ENCODE results near the gene SLC10A2. TPM values are rescaled to one million over a fixed set of nuclear protein-coding genes. Genes with fewer than 3 reads are reported as not detected.

Gene SLC10A2
- total and polyA plus RNA-seq, 2 experiments from 2014 or later = not detected

- Histone ChIP-seq H3K9me3 (ENCODE audit: low read depth) (no peaks in the 10 kb centered on the region), H3K36me3 (no peaks in the 10 kb centered on the region), H3K4me3 (no peak overlapping the region), H3K27me3 (no peaks in the 10 kb centered on the region), H3K4me1 (ENCODE audit: low read depth) (peaks cover 15% of the 10 kb centered on the region), H3K27ac (no peak overlapping the region)
- TF ChIP-seq CTCF (IDR thresholded peaks at IDR 0.05; ENCODE audit: low read depth, low read length) = no peak
- DNase-seq (ENCODE audit: low read depth in 1 of 2, low spot score in 1 of 2) = no peak
These were observed 53.6 kb downstream of the SLC10A2 start for GRCh38 chr13:103012646-103013045.

- H3K4me3 ChIP-seq = no peak overlapping the region
- H3K36me3 ChIP-seq = no peaks in the 10 kb centered on the region
- no peak for TF ChIP-seq CTCF (IDR thresholded peaks at IDR 0.05; ENCODE audit: low read depth, low read length)
- peaks cover 40% of the 10 kb centered on the region for H3K4me1 ChIP-seq (ENCODE audit: low read depth)
- H3K27ac ChIP-seq = no peak overlapping the region
- H3K27me3 ChIP-seq = no peaks in the 10 kb centered on the region
- H3K9me3 ChIP-seq (ENCODE audit: low read depth) = no peaks in the 10 kb centered on the region
- DNase-seq (ENCODE audit: low read depth in 1 of 2, low spot score in 1 of 2) = no peak
These were observed 57.0 kb downstream of the SLC10A2 start for GRCh38 chr13:103009051-103009840.

GRCh38 chr13:103007427-103007762, 58.8 kb downstream of the SLC10A2 start:
- Histone ChIP-seq H3K36me3 (no peaks in the 10 kb centered on the region), H3K9me3 (ENCODE audit: low read depth) (no peaks in the 10 kb centered on the region), H3K27ac (peak overlapping the region; percentile 91), H3K4me1 (ENCODE audit: low read depth) (peaks cover 57% of the 10 kb centered on the region), H3K27me3 (no peaks in the 10 kb centered on the region), H3K4me3 (no peak overlapping the region)
- TF ChIP-seq CTCF (IDR thresholded peaks at IDR 0.05; ENCODE audit: low read depth, low read length) = no peak
- DNase-seq (ENCODE audit: low read depth in 1 of 2, low spot score in 1 of 2) = no peak

- no peaks in the 10 kb centered on the region for H3K36me3 ChIP-seq
- H3K27me3 ChIP-seq = no peaks in the 10 kb centered on the region
- no peaks in the 10 kb centered on the region for H3K9me3 ChIP-seq (ENCODE audit: low read depth)
- DNase-seq (ENCODE audit: low read depth in 1 of 2, low spot score in 1 of 2) = peak in 1 of 2 donors; percentile 98
- TF ChIP-seq CTCF (IDR thresholded peaks at IDR 0.05; ENCODE audit: low read depth, low read length) = no peak
- no peak overlapping the region for H3K4me3 ChIP-seq
- peaks cover 58% of the 10 kb centered on the region for H3K4me1 ChIP-seq (ENCODE audit: low read depth)
- peak overlapping the region; percentile 91 for H3K27ac ChIP-seq
These were observed 59.4 kb downstream of the SLC10A2 start for GRCh38 chr13:103006641-103007426.

GRCh38 chr13:103004661-103005345, 61.4 kb downstream of the SLC10A2 start:
- Histone ChIP-seq H3K9me3 (ENCODE audit: low read depth) (no peaks in the 10 kb centered on the region), H3K27ac (peak overlapping the region; percentile 91), H3K27me3 (no peaks in the 10 kb centered on the region), H3K36me3 (no peaks in the 10 kb centered on the region), H3K4me1 (ENCODE audit: low read depth) (peaks cover 58% of the 10 kb centered on the region), H3K4me3 (no peak overlapping the region)
- DNase-seq (ENCODE audit: low read depth in 1 of 2, low spot score in 1 of 2) = peak in 1 of 2 donors; percentile 88
- no peak for TF ChIP-seq CTCF (IDR thresholded peaks at IDR 0.05; ENCODE audit: low read depth, low read length)
